ENCODE data around the gene FHOD3.
"Not testable (repeated sequence)": the region's sequence is repeated elsewhere in the genome, so short reads cannot be mapped to it uniquely, and the experiment has no call there.

The FHOD3 gene

DNA sequence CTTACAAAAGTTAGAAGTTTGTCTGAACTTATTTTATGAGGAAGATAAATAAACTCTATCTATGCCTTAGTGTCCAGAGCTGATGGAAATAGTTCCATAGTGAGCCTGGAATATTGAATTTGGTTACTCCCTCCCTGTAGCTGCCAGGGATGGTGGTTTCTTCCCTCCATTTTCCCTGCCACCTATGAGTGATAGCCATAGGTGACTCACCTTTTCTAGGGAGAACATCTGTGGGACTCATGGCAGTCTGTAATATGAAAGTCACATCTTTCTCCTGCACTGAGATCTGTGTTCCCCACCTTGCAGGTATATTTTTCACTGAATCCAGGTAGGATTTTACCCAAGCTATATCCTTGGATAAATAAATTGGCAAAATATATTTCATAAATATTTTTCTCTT, 382.5 kb downstream of the FHOD3 start:
- DNase-seq: no peak

DNA sequence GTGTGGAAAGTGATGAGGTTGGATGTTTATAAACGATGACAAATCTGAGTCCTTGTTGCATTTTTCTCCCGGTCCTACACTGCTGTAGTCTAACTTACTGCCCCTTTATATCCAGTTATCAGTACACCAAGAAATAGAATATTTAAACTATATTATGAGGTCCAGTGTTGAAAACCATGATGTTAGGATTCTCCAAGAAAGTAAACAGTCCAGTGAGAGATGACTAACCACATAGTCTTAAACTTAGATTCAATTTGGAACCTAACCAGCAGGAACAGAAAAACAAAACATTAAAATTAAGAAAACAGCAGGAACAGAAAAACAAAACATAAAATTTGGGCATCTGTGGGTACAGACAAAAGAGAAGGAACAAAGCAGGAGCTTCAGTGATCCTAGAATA, 388.1 kb downstream of the FHOD3 start:
- DNase-seq: no peak

DNA sequence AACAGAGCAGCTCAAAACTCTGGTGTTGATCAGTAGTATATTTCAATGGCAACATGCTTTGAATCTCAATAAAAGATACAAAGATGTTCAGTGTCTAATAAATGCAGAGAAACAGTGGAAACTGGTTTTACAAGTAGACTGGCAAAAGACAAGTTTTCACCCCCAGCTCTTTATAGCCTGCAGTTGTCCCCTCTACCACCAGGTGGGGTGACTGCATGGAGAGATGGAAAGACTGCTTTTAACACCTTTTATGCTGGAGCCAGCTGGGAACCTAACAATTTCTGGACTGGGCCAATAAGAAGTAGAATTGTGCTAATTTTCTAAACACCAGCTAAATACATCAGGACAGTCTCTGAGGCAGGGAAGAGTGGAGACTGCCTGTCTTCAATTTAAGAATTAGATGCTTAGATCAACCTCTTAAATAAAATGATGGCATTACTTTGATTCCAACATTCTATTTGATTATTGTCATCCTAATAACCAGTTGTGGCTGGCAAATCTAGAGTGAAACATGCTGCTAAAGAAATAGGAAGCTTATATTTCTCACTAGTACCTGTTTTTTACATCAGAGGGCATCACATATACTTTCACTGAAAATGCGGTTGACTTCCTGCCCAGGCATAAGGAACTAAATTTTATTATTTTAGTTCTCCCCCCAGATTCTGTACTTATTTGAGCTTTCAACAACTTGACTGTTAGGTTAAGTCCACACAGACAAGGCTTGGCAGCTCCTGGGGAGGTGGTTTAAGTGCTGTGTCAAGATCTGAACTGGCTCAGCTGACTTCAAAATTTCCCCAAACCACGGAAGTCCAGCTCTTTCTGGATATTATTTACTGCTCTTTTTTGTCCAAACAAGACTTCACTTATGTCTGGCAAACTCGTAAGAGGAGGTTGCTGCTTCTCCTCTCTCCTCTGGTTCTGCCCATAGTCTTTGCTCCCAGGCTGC, 390.8 kb downstream of the FHOD3 start:
- DNase-seq: peak; percentile 33

DNA sequence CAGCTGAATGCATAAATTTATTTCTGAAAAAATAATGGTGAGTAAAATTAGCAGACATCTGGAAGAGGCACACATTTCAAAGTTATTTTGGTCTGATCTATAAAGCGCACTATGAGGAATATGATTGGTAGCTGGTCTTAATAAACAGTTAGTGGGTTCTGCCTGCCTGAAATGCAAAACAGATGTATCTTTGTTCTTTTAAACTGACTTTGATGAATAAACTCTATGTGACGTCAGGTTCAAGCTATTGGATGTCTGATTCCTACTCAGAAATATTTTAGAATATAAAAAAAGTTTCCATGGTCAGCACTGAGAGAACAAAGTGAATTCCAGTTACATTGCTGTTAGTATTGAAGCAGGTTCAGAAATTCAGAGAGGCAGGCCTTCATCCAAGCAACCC, 394.9 kb downstream of the FHOD3 start:
- DNase-seq: no peak

DNA sequence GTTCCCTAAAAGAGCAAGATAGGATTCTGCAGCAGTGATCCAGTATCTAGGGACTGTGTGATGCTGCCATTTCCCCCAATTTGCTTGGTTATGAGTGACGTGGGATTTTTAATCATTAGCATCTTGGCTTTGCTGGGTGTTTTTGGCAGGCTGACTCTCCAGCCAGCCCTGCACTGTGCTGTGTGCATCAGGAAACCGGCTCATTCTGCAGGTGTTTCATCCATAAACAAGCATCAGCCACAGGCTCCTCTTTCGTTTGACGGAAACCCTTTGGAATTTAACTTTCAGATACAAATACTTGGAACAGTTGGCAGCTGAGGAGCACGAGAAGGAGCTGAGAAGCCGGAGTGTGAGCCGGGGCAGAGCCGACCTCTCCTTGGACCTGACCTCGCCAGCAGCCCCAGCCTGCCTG, 395.4 kb downstream of the FHOD3 start:
- no peak for DNase-seq

DNA sequence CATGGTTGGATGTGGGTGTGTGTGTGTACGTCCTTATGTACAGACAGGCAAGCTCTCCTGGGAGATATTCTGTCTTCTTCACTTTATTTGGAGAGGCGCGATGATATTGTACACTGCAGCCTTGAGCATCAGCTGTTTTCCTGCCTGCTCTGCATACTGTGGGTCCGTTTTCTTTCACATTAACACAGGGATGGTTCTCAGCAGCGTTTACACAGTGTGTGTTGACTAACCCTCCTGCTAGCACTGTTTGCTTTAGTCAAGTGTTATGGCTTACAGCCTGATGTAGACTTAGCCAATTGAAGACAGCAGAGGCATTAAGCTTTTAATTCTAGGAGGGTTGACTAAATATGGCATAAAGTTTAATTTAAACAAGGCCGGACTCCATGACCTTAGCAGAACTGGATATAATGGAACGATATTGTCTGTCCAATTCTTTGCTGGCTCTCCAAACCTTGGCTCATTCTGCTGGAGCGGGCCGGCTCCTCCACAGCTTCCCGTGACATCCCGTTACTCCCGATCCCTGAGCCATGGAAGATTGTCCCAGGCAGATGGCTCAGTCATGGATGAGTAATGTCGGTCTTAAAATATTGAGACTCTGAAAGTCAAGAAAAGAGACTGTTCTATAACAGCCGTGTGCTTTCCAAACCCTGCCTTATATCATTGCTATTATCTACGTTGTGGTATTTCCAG, 396.6 kb downstream of the FHOD3 start:
- DNase-seq: no peak

DNA sequence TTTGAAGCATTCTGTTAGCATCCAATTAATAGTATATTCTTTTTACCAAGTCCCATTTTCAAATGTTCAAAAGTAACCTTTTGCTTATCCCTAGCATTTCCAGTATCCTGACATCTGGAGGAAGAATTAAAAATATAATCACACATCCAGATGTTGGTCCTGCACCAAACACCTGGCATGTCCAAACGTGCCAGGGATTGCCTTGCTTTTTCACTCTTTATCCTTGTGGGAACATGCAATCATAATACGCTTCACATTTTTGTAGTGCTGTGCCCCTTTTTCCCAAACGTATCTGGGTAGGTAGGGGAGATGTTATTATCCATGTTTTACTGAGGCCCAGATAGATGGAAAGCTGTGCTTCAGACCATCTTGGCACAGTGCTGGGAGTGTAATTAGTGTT, 398.3 kb downstream of the FHOD3 start:
- DNase-seq: no peak

DNA sequence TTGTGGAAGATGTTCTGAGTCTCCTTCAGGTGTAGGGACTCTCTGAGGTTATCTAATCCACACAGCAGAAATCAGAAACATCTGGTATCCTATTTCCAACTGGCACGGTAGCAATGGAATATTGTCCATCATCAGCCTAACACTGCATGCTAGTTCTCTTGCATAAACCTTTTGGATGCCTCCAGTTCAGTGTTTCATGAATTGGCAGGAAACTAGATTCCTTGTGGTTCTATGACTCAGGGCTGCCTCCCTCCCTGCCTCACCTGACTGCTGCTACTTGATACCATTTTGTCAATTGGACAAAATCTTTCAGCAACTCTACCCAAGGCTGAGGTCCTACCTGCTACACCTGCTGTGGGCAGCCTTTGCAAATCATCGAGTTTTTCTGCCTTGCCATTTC, 400.4 kb downstream of the FHOD3 start:
- DNase-seq: no peak

DNA sequence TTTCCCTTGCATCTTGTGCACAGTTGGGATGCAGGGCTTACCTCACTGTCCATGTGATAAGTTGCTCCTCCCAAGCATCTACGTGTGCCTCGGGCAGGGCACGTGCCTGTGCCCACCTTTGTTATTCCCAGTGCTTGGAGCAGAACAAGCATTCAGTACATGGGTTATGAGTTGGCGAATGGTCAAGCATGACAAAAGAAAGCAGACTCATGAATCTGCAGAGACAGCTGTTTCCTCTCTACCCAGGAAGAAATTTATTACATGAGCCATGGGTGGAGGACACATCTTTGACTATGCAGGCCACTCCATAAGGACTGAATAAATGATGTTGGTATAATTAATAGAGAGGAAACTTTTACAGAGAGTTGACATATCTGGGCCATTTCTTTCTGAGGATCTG, 403.4 kb downstream of the FHOD3 start:
- DNase-seq: no peak

DNA sequence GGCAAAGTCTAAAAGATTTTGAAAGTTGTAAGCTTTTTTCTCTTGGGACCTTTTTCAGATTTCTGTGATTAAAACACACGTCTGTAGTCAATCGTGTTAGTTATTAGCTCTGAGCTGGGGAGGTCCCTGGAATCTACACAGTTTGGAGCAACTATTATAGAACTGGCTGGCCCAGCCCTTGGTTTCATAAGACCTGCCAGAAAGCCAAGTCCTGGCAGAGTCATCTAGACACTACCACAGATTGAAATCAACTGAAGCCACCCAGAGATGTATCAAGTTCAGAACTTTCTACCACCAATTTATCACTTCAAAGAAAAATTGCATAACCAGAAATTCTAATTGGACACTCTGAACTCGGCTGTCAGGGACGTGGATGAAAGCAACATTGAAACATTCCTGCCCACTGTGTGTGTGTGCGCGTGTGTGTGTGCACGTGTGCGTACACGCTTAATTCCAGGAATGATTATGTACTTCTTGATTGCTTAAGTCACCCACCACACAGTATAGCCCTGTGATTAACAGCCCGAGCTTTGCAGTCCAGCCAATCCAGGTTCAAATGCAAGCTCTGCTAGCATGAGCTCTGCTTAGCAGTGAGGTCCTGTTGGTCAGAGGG, 405.0 kb downstream of the FHOD3 start:
- DNase-seq: no peak

DNA sequence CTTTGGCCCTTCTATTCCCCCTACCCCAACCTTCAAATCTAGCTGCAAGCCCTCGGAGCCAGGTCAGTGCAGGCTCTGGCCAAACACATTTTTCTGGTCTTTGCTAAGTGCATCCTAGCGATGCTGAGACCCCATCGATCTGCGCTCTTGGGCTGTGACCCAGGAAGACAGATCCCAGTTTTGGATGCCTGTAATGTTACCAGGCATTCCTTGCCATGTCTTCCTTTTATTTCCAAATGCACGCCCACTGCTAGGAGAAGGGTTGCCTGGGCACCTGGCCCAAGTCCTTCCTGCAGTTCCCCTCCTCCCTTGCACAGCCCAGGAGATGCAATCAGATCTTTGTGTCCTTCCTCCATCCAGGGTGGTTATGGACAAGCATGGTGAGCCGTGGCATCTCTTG, 406.6 kb downstream of the FHOD3 start:
- no peak for DNase-seq

DNA sequence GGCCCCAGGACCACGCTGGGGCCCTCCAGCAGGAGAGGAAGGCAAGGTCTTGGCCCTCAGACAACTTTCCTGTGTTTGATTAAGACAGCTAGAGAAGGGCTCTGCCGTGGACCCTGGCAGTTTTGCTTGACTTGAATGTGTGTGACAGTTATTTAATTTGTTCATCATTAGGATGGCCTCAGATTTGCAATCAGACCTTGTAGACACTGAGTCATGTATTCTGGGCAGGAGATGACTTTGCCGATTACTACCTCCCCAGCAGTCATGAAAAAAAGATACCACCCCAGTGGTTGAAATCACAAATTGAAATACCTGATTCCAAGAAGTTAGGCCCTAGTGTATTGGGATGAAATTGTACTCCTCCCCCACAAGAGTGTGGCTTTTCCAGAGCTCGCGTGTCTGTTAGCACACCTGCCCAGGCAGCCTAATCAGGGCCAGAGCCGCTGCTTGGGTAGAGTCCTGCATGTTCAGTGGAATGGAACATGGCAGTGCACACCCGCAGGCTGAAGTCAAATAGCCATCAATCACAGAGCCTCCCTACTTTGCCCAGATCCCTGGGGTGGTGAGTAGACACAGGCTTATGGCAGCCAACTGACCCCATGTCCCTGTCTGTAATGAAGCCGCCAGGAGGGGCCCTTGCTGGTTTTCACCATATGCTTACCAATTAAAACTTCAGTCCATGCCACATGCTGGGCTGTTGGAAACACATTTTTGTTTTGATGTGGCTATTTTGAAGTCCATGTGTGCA, 408.8 kb downstream of the FHOD3 start:
- DNase-seq: no peak

DNA sequence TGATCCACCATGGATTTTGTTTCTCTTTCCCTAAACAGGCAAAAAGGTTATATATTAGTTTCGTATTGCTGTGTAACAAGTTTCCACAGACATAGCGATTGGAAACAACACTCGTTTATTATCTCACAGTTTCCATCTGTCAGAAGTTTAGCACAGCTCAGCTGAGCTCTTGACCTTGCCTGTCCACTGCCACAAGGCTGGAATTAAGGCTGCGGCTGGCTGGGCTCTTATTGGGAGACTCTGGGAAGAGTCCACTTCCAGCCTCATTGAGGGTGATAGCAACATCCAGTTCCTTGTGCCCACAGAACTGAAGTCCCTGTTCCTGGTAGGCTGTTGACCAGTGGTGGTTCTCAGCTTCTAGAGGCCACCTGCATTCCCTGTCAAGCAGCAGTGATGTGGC, 410.9 kb downstream of the FHOD3 start:
- no peak for DNase-seq

DNA sequence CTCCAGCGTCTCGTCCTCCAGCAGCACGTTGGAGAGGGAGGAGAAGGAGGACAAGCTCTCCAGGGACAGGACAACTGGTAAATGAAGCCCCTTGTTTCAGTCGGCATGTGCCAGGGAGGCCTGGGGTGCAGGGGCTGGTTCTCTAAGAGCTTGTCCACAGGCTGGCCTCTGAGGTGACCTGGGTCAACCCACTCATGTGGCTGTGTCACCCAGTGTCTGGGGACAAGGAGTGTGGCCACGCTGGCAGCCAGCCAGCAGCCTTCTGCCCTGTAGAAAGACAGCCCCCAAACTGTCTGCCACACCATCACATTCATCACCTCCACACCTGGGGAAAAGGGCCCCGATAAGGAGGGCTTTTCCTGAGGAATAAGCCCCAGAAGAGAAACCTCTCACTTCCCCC, 411.8 kb downstream of the FHOD3 start:
- no peak for DNase-seq

DNA sequence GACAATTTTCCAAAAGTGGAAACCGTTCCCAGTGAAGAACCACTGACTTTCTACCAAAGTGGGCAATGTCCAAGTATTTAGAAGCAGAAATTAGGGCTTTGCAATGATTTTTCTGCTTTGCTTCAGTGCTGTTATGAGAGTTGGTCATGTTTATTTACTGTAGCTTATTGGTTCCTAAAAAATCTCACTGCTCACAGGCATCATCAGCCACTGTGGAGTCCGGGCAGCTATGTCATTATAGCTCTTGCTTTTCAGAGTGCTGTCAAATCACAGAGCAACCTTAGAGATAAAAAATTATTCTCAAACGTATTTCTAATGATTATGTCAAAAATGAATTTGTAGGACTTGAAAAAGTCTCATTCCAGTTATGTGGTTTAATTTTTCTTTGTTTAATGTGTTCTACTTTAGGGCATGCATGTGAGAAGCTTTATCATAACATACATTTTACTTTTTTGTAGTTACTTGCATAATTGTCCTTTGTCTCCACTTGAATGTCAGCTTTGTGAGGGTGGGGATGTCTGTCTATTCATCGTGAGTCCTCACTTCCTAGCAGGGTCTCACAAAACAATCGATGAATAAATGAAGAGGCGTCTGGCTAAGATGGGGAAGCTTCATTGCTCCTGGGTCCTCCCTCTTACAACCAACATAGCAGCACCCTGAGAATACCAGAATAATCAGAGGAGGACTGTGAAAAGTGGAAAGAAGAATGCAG, 413.7 kb downstream of the FHOD3 start:
- no peak for DNase-seq

DNA sequence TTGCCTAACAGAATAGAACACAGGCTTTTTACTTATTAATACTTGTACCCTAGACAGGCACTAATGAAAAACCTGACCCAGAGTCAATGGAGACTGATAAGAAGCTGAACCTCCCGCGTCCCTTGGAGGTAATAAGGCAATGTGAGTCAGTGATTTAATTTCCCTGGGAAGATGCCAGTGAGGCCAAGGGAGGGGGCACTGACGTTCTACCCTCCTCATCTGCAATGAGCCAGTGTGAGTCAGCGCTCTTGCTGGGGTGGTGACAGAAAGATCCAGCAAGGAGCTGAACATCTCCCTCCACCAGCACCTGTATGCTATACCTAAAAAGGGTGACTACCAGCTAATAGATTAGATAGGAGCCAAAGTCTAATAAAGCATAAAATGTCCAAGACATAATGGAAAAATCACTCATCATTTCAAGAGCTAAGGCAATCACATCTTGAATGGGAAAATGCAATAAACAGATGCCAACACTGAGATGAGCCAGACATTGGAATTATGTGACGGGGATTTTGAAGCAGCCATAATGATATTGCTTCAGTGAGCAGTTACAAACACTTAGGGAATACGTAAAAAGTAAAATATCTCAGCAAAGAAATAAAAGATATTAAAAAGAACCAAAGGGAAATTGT, 414.4 kb downstream of the FHOD3 start:
- no peak for DNase-seq

DNA sequence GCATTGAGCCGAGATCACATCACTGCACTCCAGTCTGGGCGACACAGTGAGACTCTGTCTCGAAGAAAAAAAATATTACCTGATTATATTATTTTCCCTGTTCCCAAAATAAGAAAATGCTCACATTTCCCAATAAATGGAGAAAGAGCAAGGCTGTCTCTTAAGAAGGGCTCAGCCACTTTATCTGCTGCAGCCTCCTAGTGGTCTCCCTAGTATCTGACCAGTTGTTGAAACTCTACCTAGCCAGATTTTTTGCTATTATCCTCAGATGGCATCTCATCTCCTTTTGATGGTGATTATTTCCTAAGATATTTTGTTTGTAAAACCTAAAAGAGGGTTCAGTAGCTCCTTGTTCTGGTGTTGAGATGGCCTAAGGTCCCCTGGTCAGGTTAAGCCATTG, 417.0 kb downstream of the FHOD3 start:
- DNase-seq: no peak

DNA sequence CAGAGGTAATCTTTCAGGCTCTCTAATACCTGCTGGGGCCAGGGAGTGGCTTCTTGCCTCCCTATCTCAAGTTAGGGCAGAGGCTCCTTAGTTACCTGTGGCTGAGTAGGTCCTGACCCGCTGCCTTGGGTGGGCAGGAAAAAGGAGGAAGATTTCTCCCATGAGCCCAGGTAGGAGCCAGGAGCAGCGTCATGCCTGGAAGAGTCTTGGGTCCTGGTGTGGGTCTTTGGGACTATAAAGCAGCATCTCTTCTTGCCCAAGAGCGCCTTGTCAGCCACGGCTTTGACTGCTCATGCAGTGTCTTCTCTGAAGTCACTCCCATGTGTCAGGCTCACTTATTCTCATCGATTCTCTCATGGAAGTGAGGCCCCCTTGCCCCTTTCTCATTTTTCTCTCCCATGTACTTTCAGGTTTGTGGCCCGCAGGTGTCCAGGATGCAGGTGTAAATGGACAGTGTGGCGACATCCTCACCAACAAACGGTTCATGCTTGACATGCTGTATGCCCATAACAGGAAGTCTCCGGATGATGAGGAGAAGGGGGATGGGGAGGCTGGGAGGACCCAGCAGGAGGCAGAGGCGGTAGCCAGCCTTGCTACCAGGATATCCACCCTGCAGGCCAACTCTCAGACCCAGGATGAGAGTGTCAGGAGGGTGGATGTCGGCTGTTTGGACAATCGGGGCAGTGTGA, 420.1 kb downstream of the FHOD3 start:
- DNase-seq: no peak

DNA sequence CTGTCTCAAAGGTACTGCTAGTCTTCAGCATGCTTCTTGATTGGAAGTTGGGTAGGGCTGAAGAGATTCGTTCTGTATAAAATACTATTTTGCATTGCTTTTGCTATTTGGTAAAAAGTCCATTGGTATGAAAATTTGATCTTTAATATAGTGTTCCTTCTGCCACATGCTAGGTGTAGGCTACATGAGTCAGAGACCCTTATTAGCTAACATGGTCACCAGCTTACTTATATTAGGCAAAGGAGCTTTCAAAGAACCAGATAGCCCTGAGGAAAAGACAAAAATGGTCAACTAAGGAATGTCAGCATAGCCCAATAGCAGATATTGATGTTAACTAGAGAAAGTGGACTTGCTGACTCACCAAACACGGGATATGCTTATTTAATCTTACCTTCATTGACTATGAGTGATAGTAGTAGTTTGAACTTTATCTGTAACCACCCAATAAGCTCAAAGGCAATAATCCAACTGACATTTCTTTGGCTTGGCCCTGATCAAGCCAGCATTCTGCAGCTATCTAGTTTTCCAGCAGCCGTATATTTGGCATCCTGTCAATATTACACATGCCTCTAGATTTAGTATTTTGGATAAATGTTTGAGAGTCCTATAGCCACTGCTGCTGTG, 421.3 kb downstream of the FHOD3 start:
- DNase-seq: no peak

DNA sequence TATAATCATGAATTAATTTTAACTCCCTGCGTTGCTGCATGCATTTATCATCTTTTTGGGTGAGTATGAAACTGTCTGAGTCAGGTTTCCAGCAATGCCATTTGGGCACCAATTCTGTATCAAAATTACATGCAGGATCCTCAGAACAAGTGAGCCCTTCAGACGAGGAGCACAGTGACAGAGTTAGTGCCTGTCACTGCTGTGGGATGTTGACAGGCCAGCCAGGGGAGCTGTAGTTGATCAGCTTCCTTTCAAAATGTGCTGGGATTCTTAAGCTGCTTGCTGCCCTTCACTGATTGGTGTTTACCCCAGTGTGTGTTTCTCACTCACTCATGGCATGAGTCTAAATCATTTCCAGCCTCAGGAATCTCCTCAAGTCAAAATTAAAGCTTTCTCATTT, 422.1 kb downstream of the FHOD3 start:
- no peak for DNase-seq

DNA sequence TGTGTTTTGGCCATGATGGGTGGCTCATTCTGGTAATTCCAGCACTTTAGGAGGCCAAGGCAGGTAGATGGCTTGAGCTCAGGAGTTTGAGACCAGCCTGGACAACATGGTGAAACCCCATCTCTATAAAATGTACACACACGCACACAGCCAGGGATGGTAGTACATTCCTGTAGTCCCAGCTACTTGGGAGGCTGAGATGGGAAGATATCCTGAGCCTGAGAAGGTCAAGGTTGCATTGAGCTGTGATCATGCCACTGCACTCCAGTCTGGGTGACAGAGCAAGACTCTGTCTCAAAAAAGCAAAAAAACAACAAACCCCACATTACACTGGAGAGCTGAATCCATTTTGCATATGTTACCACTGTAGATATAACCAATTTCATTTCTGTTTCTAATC, 423.8 kb downstream of the FHOD3 start:
- DNase-seq: not testable (repeated sequence)

Data from stimulated activated CD4-positive, alpha-beta T cell treated with anti-CD3 and anti-CD28 coated beads, Interleukin-4, amount 100 ng/mL, for 1 hour (primary cell).